Activated T-helper 2 cell treated with anti-CD3 and anti-CD28 coated beads, Interferon-gamma antibody, Interleukin-2, Interleukin-4, amounts not matched to agents 10 μg/mL and 5 μg/mL and 100 μg/mL, durations not matched to agents 14 hours and 24 hours and 36 hours (primary cell): Measurements from ENCODE around the gene CXCL8. TPM values are rescaled to one million over a fixed set of nuclear protein-coding genes. Genes with fewer than 3 reads are reported as not detected.

ENCODE experiments used
- total RNA-seq: library from RNA; stranded (reverse); gene quantifications from 2 replicates; pipeline ENCODE4 v1.2.3, GENCODE V29; 2022

The CXCL8 gene
- total RNA-seq, 1 donor from 2014 or later, result 19.6 TPM

Other genes starting within 250 kb of the CXCL8 start
- not detected in 2 replicates for gene RASSF6, start 120.1 kb upstream of the CXCL8 start, total RNA-seq
- not detected in 2 replicates for gene CXCL6, start 96.1 kb downstream of the CXCL8 start, total RNA-seq
- gene PF4V1, start 112.7 kb downstream of the CXCL8 start, total RNA-seq, result not detected in 2 replicates
- not detected in 2 replicates for gene CXCL1, start 128.8 kb downstream of the CXCL8 start, total RNA-seq
- gene PF4, start 241.5 kb downstream of the CXCL8 start, total RNA-seq, result not detected in 2 replicates
- not detected in 2 replicates for gene PPBP, start 247.6 kb downstream of the CXCL8 start, total RNA-seq